ENCODE measurements around the gene C6orf47. TPM values are rescaled to one million over a fixed set of nuclear protein-coding genes. Genes with fewer than 3 reads are reported as not detected.

C6orf47 gene
- polyA plus RNA-seq, 2 of the 4 experiments (the other 2 are of a cell fraction) = 6.0 to 13.6 TPM

- H3K9me3 ChIP-seq = no peaks in the 10 kb centered on the region
- no peak overlapping the region for H3K4me2 ChIP-seq
- 89% methylated on average over 12 of the region's 14 CpGs for WGBS (ENCODE audit: missing lambda C conversion rate)
- CTCF ChIA-PET = interaction anchor here (1.6 to 2.5 kb wide), 4 partner anchors 16 to 142 kb away, joined by 6 to 9 read pairs (median 8); partner anchors contain the start of gene ABHD16A
- no peak overlapping the region for H3K4me3 ChIP-seq
- DNase-seq (ENCODE audit: low read depth in 1 of 2, low spot score in 1 of 2) (no peak), ATAC-seq (no peak), FAIRE-seq (no peak)
- POLR2A ChIA-PET = no interaction called here
- no peak for TF ChIP-seq PBX3 (IDR thresholded peaks at IDR 0.05)
- TF ChIP-seq ZC3H11A (IDR thresholded peaks at IDR 0.05) = no peak
- no peak for TF ChIP-seq NR3C1 (IDR thresholded peaks at IDR 0.05)
- no peak for TF ChIP-seq RARB (CRISPR knock-in tag; IDR thresholded peaks at IDR 0.05)
- no peak for TF ChIP-seq MAFK (IDR thresholded peaks at IDR 0.05; ENCODE audit: partially characterized antibody)
- no peak for TF ChIP-seq BHLHE40 (IDR thresholded peaks at IDR 0.05; ENCODE audit: low read depth, low read length)
- TF ChIP-seq HDAC2 (IDR thresholded peaks at IDR 0.05) = no peak
- TF ChIP-seq BCL3 (IDR thresholded peaks at IDR 0.05) = no peak
- no peaks in the 10 kb centered on the region; the same call in 2 of the 3 replicates for H3K4me1 ChIP-seq
- no peak overlapping the region for H3K27ac ChIP-seq
Observed at GRCh38 chr6:31687860-31688693, 27.5 kb upstream of the C6orf47 start.

- Histone ChIP-seq H3K4me3 (no peak overlapping the region), H3K4me2 (no peak overlapping the region), H3K27ac (no peak overlapping the region), H3K4me1 (no peaks in the 10 kb centered on the region; the same call in 2 of the 3 replicates), H3K9me3 (no peaks in the 10 kb centered on the region)
- FAIRE-seq = no peak
- WGBS (ENCODE audit: missing lambda C conversion rate) = 86% methylated on average over 8 of the region's 8 CpGs
- POLR2A ChIA-PET = no interaction called here
- DNase-seq (ENCODE audit: low read depth in 1 of 2, low spot score in 1 of 2) = no peak
- no peak for TF ChIP-seq RNF2 (IDR thresholded peaks at IDR 0.05; ENCODE audit: borderline replicate concordance, low read depth)
- no peak for TF ChIP-seq HDAC2 (IDR thresholded peaks at IDR 0.05)
- TF ChIP-seq ESRRA (IDR thresholded peaks at IDR 0.05; ENCODE audit: borderline replicate concordance, low read length) = no peak
- no peak for TF ChIP-seq HMGXB4 (CRISPR knock-in tag; IDR thresholded peaks at IDR 0.05; ENCODE audit: borderline replicate concordance)
- TF ChIP-seq BHLHE40 (IDR thresholded peaks at IDR 0.05; ENCODE audit: low read depth, low read length) = no peak
- no peak for TF ChIP-seq EP300 (IDR thresholded peaks at IDR 0.05)
- no peak for TF ChIP-seq SMC3 (IDR thresholded peaks at IDR 0.05)
- TF ChIP-seq EHF (CRISPR knock-in tag; IDR thresholded peaks at IDR 0.05) = no peak
- TF ChIP-seq RFX5 (IDR thresholded peaks at IDR 0.05) = no peak
- TF ChIP-seq SREBF2 (IDR thresholded peaks at IDR 0.05) = no peak
- no peak for TF ChIP-seq NR3C1 (IDR thresholded peaks at IDR 0.05)
- no peak for TF ChIP-seq ZC3H11A (IDR thresholded peaks at IDR 0.05)
- CTCF ChIA-PET = interaction anchor here (1.1 to 2.5 kb wide), 5 partner anchors 15 to 152 kb away, joined by 3 to 9 read pairs (median 7); partner anchors contain the start of gene ABHD16A
- no peak for ATAC-seq
Observed at GRCh38 chr6:31687321-31687720, 26.7 kb upstream of the C6orf47 start.

GRCh38 chr6:31686483-31686882 is 25.9 kb upstream of the C6orf47 start:
- no peak for ATAC-seq
- no peak for FAIRE-seq
- H3K27ac ChIP-seq = no peak overlapping the region
- DNase-seq (ENCODE audit: low read depth in 1 of 2, low spot score in 1 of 2) = no peak
- H3K4me1 ChIP-seq = no peaks in the 10 kb centered on the region; the same call in 2 of the 3 replicates
- POLR2A ChIA-PET = interaction anchor here (1.0 kb wide), 1 partner anchor 141 kb away, joined by 3 read pairs; the partner anchor contains the start of gene HSPA1B
- no peak overlapping the region for H3K4me3 ChIP-seq
- no peak overlapping the region for H3K4me2 ChIP-seq
- no peaks in the 10 kb centered on the region for H3K9me3 ChIP-seq
- WGBS (ENCODE audit: missing lambda C conversion rate) = 91% methylated on average over 5 of the region's 5 CpGs
- CTCF ChIA-PET = interaction anchor here (1.1 to 2.1 kb wide), 3 partner anchors 84 to 152 kb away, joined by 3 to 7 read pairs (median 6); no protein-coding TSS in a partner anchor
- TF ChIP-seq CBX8 (IDR thresholded peaks at IDR 0.05) (no peak), MAZ (IDR thresholded peaks at IDR 0.05; ENCODE audit: borderline replicate concordance, low read depth, low read length) (no peak), MAX (IDR thresholded peaks at IDR 0.05) (no peak), TP53 (CRISPR knock-in tag; IDR thresholded peaks at IDR 0.05) (no peak), ATOH8 (CRISPR knock-in tag; IDR thresholded peaks at IDR 0.05; ENCODE audit: low read depth) (no peak), POLR2A (IDR thresholded peaks at IDR 0.05; ENCODE audit: low read length) (no peak), HMGXB4 (CRISPR knock-in tag; IDR thresholded peaks at IDR 0.05; ENCODE audit: borderline replicate concordance) (no peak), CHD4 (IDR thresholded peaks at IDR 0.05; ENCODE audit: borderline replicate concordance) (no peak), HEYL (CRISPR knock-in tag; IDR thresholded peaks at IDR 0.05) (no peak), EHMT2 (IDR thresholded peaks at IDR 0.05; ENCODE audit: low read depth) (no peak), PHF8 (IDR thresholded peaks at IDR 0.05; ENCODE audit: borderline replicate concordance, low read depth) (no peak), RAD21 (conservative IDR thresholded peaks at IDR 0.05 in 1 of 2, IDR thresholded peaks at IDR 0.05 in 1 of 2) (no peak)

Data from A549 (cell line).